ENCODE results near the gene CHRNA5.

Gene CHRNA5

DNA sequence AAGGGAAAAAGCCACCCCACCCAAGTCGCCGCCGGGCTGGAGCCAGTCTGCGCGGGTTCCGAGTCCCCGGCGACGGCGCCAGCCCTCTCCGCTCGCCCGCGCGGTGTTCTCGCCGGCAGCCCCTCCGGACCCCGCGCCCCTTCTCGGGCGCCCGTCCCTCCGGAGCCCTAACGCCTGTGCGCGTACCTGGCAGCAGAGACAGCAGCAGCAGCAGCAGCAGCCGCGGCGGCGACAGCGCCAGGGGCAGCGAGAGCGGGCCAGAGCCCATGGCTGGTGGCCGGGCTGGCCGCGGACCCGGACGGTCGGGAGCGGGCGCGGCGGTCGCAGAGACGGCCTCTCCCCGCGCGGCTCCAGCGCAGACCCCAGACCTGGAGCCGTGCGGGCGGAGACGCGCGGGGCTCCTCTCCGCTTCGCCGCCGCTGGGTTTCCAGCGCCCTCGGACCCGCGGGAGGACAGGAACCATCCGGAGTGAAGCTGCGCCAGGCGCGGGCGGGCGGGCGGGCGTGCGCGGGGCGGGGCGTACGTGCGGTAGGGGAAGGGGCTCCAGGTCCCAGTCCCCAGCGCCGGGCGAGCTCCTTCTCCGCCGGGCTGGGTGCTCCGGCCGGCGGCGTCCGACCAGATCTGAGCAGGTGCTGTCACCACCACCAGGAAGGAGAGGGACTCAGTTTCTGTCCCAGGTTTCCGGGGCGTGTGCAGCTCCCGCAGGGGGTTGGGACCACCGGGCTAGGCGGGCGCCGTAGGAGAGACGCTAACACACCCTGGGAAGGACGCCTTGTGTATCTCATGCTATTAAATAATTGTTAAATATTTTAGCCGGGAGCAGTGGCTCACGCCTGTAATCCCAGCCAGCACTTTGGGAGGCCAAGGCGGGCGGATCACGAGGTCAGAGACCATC is 55.5 kb downstream of the CHRNA5 start, which contains the start of gene CHRNA3:
Gene CHRNA3 (minus strand): TSS at position 470 of the 895 bp plus-strand sequence. CDS start 202 bp downstream, at position 268.
- CTCF ChIA-PET: interaction anchor here (3.1 kb wide), 1 partner anchor 89 kb away, joined by 22 read pairs; no protein-coding TSS in a partner anchor
- TF ChIP-seq, protein P1, sequence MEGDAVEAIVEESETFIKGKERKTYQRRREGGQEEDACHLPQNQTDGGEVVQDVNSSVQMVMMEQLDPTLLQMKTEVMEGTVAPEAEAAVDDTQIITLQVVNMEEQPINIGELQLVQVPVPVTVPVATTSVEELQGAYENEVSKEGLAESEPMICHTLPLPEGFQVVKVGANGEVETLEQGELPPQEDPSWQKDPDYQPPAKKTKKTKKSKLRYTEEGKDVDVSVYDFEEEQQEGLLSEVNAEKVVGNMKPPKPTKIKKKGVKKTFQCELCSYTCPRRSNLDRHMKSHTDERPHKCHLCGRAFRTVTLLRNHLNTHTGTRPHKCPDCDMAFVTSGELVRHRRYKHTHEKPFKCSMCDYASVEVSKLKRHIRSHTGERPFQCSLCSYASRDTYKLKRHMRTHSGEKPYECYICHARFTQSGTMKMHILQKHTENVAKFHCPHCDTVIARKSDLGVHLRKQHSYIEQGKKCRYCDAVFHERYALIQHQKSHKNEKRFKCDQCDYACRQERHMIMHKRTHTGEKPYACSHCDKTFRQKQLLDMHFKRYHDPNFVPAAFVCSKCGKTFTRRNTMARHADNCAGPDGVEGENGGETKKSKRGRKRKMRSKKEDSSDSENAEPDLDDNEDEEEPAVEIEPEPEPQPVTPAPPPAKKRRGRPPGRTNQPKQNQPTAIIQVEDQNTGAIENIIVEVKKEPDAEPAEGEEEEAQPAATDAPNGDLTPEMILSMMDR (IDR thresholded peaks at IDR 0.05; ENCODE audit: control extremely low read depth, extremely low read depth, low read depth, missing control alignments): no peak
- no peak for DNase-seq (ENCODE audit: extremely low spot score)
- POLR2A ChIA-PET: no interaction called here

DNA sequence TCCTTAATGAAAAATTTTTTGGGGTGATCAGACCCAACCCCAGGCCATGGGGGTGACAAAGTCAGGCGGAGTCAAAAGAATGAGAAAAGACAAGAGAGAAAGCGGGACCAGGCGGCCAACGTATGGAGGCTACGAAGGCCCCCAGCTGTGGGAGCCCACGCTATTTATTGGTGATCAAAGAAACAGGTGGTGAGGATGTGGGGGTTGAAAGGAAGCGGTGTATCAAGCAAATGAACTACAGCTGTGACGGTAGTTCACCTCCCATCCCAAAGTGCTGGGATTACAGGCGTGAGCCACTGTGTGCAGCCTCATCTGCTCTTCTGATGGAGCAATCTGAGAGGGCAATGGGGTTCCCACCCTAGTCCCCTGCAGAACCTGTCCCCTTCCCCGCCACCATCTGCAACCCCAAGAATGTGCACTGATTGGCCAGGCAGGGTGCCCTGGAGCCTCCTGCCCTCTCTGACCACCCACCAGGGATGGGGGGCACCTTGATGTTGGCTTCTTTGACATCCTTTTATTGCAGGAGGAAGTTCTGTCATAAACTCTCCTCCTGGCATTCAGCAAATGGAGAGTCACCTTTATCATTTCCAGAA is 56.6 kb downstream of the CHRNA5 start:
- POLR2A ChIA-PET: no interaction called here
- TF ChIP-seq, protein P1 (IDR thresholded peaks at IDR 0.05; ENCODE audit: control extremely low read depth, extremely low read depth, low read depth, missing control alignments): no peak
- CTCF ChIA-PET: no interaction called here
- DNase-seq (ENCODE audit: extremely low spot score): no peak

DNA sequence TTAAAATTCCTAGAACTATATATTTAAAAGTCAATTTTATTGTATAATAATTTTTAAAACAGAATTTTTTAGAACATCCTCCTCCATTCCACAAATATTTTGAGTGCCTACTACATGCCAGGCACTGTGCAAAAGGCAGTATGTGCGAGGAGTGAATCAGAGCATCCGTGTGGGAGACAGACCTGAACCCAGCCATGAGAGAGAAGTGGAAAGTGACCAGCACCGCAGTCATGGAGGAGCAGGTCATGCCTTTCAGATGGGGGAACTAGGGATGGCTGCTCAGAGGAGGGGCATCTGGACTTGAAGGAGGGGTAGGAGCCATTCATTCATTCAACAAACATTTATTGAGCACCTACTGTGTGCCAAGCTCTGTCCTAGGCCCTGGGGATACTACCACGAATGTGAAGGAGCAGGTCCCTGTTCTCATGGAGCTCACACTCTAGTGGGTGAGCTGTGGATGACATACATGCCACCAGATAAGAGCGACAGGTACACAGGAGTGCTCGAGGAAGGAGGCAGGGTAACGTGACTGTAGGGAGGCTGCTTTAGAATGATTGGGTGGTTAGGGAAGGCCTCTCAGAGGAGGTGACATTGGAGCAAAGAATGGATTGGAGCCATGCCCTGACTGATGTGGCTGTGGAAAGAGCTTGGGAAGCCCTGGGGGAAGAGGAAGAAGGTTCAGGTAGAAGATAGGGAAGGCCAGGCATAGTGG is 58.6 kb downstream of the CHRNA5 start:
- TF ChIP-seq, protein P1 (IDR thresholded peaks at IDR 0.05; ENCODE audit: control extremely low read depth, extremely low read depth, low read depth, missing control alignments): no peak
- CTCF ChIA-PET: interaction anchor here (0.8 to 1.0 kb wide), 5 partner anchors 12 to 127 kb away, joined by 3 read pairs; no protein-coding TSS in a partner anchor
- POLR2A ChIA-PET: no interaction called here
- DNase-seq (ENCODE audit: extremely low spot score): no peak

DNA sequence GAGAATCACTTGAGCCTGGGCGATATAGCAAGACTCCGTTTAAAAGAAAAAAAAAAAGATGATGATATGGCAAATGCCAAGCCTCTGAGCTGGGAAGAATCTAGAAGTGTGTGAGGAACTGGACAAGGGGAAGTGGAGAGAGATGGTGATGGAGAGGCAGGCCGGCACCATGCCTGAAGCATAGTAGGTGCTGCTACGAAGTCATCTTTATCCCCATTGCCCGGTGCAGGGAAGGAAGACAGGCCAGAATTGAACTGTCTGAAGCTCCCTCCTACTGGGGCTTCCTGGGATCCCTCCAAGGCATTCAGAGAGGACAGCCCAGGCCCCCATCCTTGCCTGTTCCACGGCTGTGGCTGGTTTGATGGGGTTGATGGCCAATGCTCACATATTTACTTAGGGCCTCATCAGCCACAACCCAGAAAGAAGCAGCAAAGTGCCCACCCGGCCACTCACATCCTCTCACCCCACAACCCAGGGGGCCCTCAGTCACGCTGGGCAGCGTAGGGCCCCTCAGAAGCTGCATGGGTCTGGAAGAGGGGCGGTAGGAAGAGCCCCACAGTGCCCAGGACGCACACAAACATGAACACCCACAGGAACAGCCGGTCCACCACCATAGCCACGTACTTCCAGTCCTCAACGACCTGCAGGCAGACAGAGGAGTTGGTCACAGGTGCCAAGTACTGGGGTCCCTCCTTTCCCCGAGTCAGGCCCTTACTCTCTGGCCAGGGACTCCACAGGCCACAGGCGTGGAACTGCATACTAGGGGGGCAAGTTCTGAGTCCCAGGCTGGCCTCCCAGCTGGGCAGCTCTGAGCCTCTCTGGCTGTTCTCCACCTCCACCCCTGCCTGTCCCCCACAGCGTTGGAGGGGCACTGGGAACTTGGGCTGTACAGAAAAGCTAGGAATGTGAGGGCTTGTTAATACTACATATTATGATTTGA is 59.6 kb downstream of the CHRNA5 start:
- TF ChIP-seq, protein P1 (IDR thresholded peaks at IDR 0.05; ENCODE audit: control extremely low read depth, extremely low read depth, low read depth, missing control alignments): no peak
- CTCF ChIA-PET: interaction anchor here (0.8 to 1.0 kb wide), 5 partner anchors 11 to 126 kb away, joined by 3 read pairs; no protein-coding TSS in a partner anchor
- no peak for DNase-seq (ENCODE audit: extremely low spot score)
- POLR2A ChIA-PET: no interaction called here

DNA sequence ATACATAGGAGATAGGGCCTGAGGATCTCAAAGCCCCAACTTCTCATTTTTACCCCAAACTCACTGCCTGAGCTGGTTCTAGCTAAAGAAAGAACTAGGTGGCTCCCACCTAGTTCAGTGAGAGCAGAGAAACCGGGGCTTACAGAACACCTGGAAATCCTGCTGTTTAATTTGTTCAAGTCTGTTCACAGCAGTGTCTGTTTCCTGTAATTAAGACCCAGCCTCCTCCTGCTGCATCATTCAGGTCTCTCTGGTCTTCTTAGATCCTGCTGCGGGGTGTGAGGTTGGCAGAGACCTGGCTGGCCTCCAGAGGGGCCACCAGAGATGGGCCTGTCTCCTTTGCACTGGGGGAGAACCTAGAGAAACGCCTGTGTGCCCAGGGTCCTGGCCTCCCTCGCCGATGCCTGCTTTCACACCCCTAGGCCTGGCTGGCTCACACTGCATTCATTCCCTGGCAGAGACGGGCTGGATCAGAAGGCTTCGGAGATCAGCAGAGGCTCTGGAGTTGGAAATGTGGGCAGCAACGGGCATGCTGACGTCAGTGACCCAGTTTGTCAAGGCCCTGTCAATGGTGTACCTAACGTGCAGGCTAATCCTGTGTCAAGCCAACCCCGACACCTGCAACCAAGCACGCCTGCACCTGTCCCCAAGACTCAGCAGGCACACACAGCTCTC is 60.4 kb downstream of the CHRNA5 start:
- ChIA-PET POLR2A (no interaction called here), CTCF (interaction anchor here (1.0 to 1.2 kb wide), 4 partner anchors 11 to 84 kb away, joined by 3 read pairs; no protein-coding TSS in a partner anchor)
- no peak for DNase-seq (ENCODE audit: extremely low spot score)
- TF ChIP-seq, protein P1 (IDR thresholded peaks at IDR 0.05; ENCODE audit: control extremely low read depth, extremely low read depth, low read depth, missing control alignments): no peak

All from GM10248 (cell line).